Loucy (cell line): ENCODE results near the gene TGFBR3.

Experiments
- H2AFZ ChIP-seq: fragments of 200-600 bp; sonication (generic); 2 replicates; pipeline ENCODE4 v1.6.0; 2016; ENCODE audit warnings: antibody characterized with exemption, mild to moderate bottlenecking, low read length, moderate library complexity
- H3F3A ChIP-seq: fragments of 200-600 bp; 2 replicates; pipeline ENCODE4 v1.6.0; 2016; ENCODE audit warnings: antibody characterized with exemption, low read depth, mild to moderate bottlenecking
- H3K27me3 ChIP-seq: fragments of 200-600 bp; sonication (generic); 2 replicates; pipeline ENCODE4 v1.6.1; 2014; ENCODE audit warnings: low read length, mild to moderate bottlenecking; ENCODE audit not compliant: insufficient read depth, poor library complexity, severe bottlenecking
- H3K36me3 ChIP-seq: fragments of 200-600 bp; sonication (generic); 2 replicates; pipeline ENCODE4 v1.6.1; 2016; ENCODE audit warnings: low read length; ENCODE audit not compliant: insufficient read depth
- H3K4me1 ChIP-seq: fragments of 200-600 bp; sonication (generic); 2 replicates; pipeline ENCODE4 v1.5.1; 2014; ENCODE audit warnings: low read length, mild to moderate bottlenecking; ENCODE audit not compliant: insufficient read depth, poor library complexity, severe bottlenecking
- H3K4me2 ChIP-seq: fragments of 200-600 bp; sonication (generic); 2 replicates; pipeline ENCODE4 v1.6.0; 2014; ENCODE audit warnings: antibody characterized with exemption, low read length, low read depth, mild to moderate bottlenecking; ENCODE audit not compliant: poor library complexity, severe bottlenecking
- H3K4me3 ChIP-seq: fragments of 200-600 bp; sonication (generic); 2 replicates; pipeline ENCODE4 v1.5.1; 2014; ENCODE audit warnings: low read length, mild to moderate bottlenecking, mixed read lengths; ENCODE audit not compliant: poor library complexity, severe bottlenecking
- H3K79me2 ChIP-seq: fragments of 200-600 bp; sonication (generic); 2 replicates; pipeline ENCODE4 v1.6.1; 2014; ENCODE audit warnings: low read length; ENCODE audit not compliant: insufficient read depth
- H3K9ac ChIP-seq: fragments of 200-600 bp; sonication (generic); 2 replicates; pipeline ENCODE4 v1.6.0; 2014; ENCODE audit warnings: mild to moderate bottlenecking, low read depth, low read length, moderate library complexity; ENCODE audit not compliant: poor library complexity, severe bottlenecking
- H3K9me2 ChIP-seq: fragments of 200-600 bp; sonication (generic); replicated peaks from 2 replicates; pipeline ENCODE4 v1.6.1; 2016; ENCODE audit warnings: low read depth, low read length, mixed read lengths
- H3K9me3 ChIP-seq: fragments of 200-600 bp; sonication (generic); 2 replicates; pipeline ENCODE4 v1.6.1; 2014; ENCODE audit warnings: mild to moderate bottlenecking, antibody characterized with exemption, low read length, low read depth; ENCODE audit not compliant: insufficient read depth
- H4K20me1 ChIP-seq: fragments of 200-600 bp; sonication (generic); 2 replicates; pipeline ENCODE4 v1.6.0; 2014; ENCODE audit warnings: antibody characterized with exemption, low read length, mild to moderate bottlenecking; ENCODE audit not compliant: insufficient read depth, poor library complexity, severe bottlenecking
- CTCF ChIP-seq: fragments of 200-600 bp; sonication (generic); conservative IDR thresholded peaks from 2 replicates; pipeline ENCODE4 v1.5.1; 2014; ENCODE audit warnings: mild to moderate bottlenecking, antibody characterized with exemption, low read length
- EZH2phosphoT487 ChIP-seq: fragments of 200-600 bp; IDR thresholded peaks from 2 replicates; pipeline ENCODE4 v1.6.1; 2018; ENCODE audit warnings: antibody characterized with exemption, mild to moderate bottlenecking, moderate library complexity, borderline replicate concordance

Gene TGFBR3

GRCh38 chr1:91846007-91846638 is 39.8 kb downstream of the TGFBR3 start:
- TF ChIP-seq CTCF (no peak), EZH2phosphoT487 (no peak)
- no peak overlapping the region for H3K4me2 ChIP-seq
- H4K20me1 ChIP-seq, result no peaks in the 10 kb centered on the region
- no peak overlapping the region for H2AFZ ChIP-seq
- H3K27me3 ChIP-seq, result no peaks in the 10 kb centered on the region
- H3K4me1 ChIP-seq, result no peaks in the 10 kb centered on the region
- no peaks in the 10 kb centered on the region for H3K9me2 ChIP-seq
- no peaks in the 10 kb centered on the region for H3F3A ChIP-seq
- H3K9me3 ChIP-seq, result no peaks in the 10 kb centered on the region
- H3K9ac ChIP-seq, result no peak overlapping the region
- H3K36me3 ChIP-seq, result no peaks in the 10 kb centered on the region
- no peak overlapping the region for H3K4me3 ChIP-seq
- no peaks in the 10 kb centered on the region for H3K79me2 ChIP-seq

GRCh38 chr1:91844862-91845528 is 41.0 kb downstream of the TGFBR3 start:
- Histone ChIP-seq H3K9me2 (no peaks in the 10 kb centered on the region), H2AFZ (no peak overlapping the region), H3K4me1 (no peaks in the 10 kb centered on the region), H3F3A (no peaks in the 10 kb centered on the region), H3K27me3 (no peaks in the 10 kb centered on the region), H3K4me2 (no peak overlapping the region), H3K79me2 (no peaks in the 10 kb centered on the region), H3K4me3 (no peak overlapping the region), H3K9me3 (no peaks in the 10 kb centered on the region), H3K9ac (no peak overlapping the region), H3K36me3 (no peaks in the 10 kb centered on the region), H4K20me1 (no peaks in the 10 kb centered on the region)
- no peak for TF ChIP-seq CTCF
- TF ChIP-seq EZH2phosphoT487, result no peak

- TF ChIP-seq CTCF (no peak), EZH2phosphoT487 (no peak)
- H3K4me3 ChIP-seq, result no peak overlapping the region
- no peaks in the 10 kb centered on the region for H3K9me2 ChIP-seq
- no peaks in the 10 kb centered on the region for H3K79me2 ChIP-seq
- no peaks in the 10 kb centered on the region for H4K20me1 ChIP-seq
- H3K4me1 ChIP-seq, result no peaks in the 10 kb centered on the region
- no peak overlapping the region for H2AFZ ChIP-seq
- no peaks in the 10 kb centered on the region for H3K36me3 ChIP-seq
- H3K9ac ChIP-seq, result no peak overlapping the region
- no peak overlapping the region for H3K4me2 ChIP-seq
- no peaks in the 10 kb centered on the region for H3F3A ChIP-seq
- H3K27me3 ChIP-seq, result no peaks in the 10 kb centered on the region
- H3K9me3 ChIP-seq, result no peaks in the 10 kb centered on the region
Observed at GRCh38 chr1:91843843-91844242, 42.1 kb downstream of the TGFBR3 start.
